GM18867 (cell line): ENCODE results near the gene NLRP9.

Experiments
- ATAC-seq: cut with Tn5 transposase; IDR thresholded peaks from one replicate; pipeline ENCODE4 v1.9.1; 2021; ENCODE audit warnings: mild to moderate bottlenecking, moderate library complexity; ENCODE audit not compliant: unreplicated experiment

Gene NLRP9

GRCh38 chr19:55689411-55690108 lies 48.6 kb downstream of the NLRP9 start:
- ATAC-seq = no peak

- no peak for ATAC-seq
Measured at GRCh38 chr19:55688422-55689218, 49.6 kb downstream of the NLRP9 start.

- ATAC-seq = no peak
Measured at GRCh38 chr19:55687281-55688201, 50.7 kb downstream of the NLRP9 start.

- no peak for ATAC-seq
Measured at GRCh38 chr19:55686311-55687050, 51.7 kb downstream of the NLRP9 start.

DNA sequence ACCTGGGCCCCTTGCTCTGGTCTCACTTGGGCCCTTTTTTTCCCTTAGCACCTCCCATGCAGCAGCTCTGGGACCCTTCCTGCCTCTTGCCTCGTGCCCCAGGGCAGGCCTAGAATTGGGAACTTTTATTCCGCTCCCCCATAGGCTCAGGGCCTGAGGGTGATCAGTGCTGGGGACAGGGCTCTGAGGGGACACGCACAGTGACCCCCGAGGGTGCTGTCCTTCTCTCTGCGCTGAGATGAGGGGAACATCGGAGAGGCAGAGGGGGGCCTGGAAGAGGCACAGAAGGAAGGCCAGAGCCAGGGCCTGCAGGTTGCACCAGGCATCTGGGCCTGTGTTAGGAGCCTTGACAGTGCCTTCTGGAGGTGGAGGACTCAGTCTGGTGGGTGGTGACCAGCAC lies 52.4 kb downstream of the NLRP9 start:
- ATAC-seq = no peak

DNA sequence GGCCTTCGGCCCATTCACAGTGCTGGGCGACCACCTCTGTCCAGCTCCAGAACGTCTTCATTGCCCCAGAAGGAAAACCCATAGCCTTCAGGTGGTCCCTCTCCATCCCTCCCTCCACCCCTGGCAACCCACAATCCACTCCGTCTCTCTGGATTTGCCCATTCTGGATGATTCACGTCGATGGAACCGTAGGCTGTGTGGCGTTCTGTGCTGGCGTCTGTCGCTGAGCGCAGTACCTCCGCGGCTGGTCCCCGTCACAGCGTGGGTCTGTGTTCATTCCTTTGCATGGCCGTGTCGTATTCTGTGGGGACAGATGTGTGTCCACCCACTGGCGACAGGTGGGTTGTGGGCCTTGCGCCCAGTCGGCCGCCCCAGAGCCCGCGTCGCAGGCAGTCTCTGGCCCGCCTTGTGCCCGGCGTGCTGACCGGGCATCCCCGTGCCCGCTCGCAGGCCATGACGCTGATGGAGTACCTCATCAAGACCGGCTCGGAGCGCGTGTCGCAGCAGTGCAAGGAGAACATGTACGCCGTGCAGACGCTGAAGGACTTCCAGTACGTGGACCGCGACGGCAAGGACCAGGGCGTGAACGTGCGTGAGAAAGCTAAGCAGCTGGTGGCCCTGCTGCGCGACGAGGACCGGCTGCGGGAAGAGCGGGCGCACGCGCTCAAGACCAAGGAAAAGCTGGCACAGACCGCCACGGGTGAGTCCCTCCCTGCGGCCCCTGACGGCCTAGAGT lies 53.1 kb downstream of the NLRP9 start:
- ATAC-seq = no peak

- ATAC-seq = no peak
Measured at GRCh38 chr19:55683449-55684261, 54.5 kb downstream of the NLRP9 start.

DNA sequence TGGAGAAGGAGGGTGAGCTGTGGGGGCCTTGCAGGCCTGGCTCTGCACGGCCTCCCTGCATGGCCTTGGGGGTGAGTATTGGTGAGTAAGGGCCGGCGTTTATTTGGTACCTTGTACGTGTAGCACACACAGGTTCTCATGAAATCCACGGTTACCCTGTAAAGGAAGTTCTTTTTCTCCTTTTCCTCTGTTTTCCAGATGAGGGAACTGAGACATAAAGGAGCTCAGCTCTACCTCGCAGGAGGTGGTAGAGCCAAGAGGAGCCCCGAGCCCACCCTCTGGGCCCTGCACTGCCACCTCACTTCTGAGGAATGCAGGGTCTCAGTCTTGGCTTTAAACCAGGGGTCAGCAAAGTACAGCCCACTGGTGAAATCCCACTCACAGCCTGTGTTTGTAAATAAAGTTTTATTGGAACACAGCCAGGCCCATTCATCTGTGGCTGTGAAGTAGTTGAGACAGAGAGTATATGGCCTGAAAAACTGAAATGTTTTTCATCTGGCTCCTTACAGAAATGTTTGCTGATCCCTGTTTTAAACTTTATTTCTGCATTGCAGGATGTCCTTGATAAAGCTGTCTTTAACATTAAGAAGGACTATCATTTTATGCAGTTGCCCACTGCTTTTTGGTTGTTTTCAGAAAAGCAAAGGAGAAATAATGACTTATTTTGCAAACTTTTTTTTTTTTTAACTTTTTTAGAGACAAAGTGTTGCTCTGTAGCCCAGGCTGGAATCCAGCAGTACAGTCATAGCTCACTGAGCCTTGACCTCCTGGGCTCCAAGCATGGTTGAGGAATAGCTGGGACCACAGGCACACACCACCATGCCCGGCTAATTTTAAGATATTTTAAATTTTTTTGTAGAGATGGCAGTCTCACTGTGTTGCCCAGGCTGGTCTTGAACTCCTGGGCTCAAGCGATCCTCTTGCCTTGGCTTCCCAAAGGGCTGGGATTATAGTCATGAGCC lies 56.8 kb downstream of the NLRP9 start:
- no peak for ATAC-seq

- no peak for ATAC-seq
Measured at GRCh38 chr19:55680339-55681130, 57.7 kb downstream of the NLRP9 start.

- ATAC-seq = no peak
Measured at GRCh38 chr19:55679343-55680257, 58.6 kb downstream of the NLRP9 start.

GRCh38 chr19:55678121-55678671 lies 60.0 kb downstream of the NLRP9 start:
- ATAC-seq = peak; percentile 71

- no peak for ATAC-seq
Measured at GRCh38 chr19:55677572-55678028, 60.6 kb downstream of the NLRP9 start.

DNA sequence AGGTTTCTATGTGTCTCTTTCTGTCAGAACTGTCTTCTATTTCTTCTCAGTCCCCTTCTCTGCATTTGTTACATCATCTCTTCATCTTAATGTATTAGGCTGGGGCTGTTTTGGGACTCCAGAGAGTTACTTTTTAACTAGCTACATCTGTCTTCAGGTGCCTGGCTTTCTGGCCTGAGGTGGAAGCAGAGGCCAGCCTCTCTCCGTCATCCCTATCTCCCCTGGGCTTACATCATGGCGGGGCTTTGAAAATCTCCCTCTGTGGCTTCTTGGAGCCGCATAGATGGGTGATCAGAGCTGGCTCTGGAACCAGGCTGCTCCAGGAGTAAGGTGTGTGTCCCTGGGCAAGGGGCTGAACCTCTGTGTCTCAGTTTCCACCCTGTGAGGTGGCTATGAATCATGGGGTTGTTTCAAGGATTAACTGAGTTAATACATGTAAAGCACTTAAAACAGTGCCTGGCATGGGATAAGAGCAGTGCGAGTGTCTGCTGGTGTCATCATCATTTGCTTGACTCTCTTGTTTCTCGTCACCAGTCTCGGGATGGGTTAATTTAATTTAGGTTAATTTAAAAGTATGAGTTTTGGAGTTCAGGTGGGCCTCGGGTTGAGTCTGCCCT lies 61.2 kb downstream of the NLRP9 start:
- no peak for ATAC-seq

GRCh38 chr19:55676383-55676782 lies 61.8 kb downstream of the NLRP9 start:
- ATAC-seq = no peak

GRCh38 chr19:55675661-55676354 lies 62.4 kb downstream of the NLRP9 start:
- no peak for ATAC-seq
